SK-N-SH (cell line): ENCODE measurements around the gene CENPVL2.
"Not testable (repeated sequence)": the region's sequence is repeated elsewhere in the genome, so short reads cannot be mapped to it uniquely, and the experiment has no call there.

Experiments used
- CHD2 ChIP-seq: fragments of 150-350 bp; IDR thresholded peaks from 2 replicates; pipeline ENCODE4 v1.6.1; 2018; ENCODE audit warnings: low read length; ENCODE audit not compliant: partially characterized antibody
- ELF1 ChIP-seq: IDR thresholded peaks from 2 replicates; pipeline ENCODE4 v1.4.0; 2012
- EP300 ChIP-seq, 2 experiments: IDR thresholded peaks; 2 replicates each; pipeline versions ENCODE4 v1.4.0 to v1.6.1; 2012; ENCODE audit warnings: borderline replicate concordance in 1 of 2, low read depth in 1 of 2, low read length in 1 of 2
- FOXJ3 ChIP-seq: sonication (generic); formaldehyde crosslinking; IDR thresholded peaks from 2 replicates; pipeline ENCODE4 v1.5.1; 2020; ENCODE audit warnings: mild to moderate bottlenecking, missing genetic modification reagents
- GATA2 ChIP-seq: sonication (generic); formaldehyde crosslinking; IDR thresholded peaks from 2 replicates; pipeline ENCODE4 v1.5.0; 2020; ENCODE audit warnings: mild to moderate bottlenecking, missing genetic modification reagents
- NRF1 ChIP-seq: IDR thresholded peaks from 2 replicates; pipeline ENCODE4 v1.6.1; 2012; ENCODE audit warnings: low read depth, mild to moderate bottlenecking, low read length
- POLR2AphosphoS5 ChIP-seq: IDR thresholded peaks from 2 replicates; pipeline ENCODE4 v1.6.1; 2012; ENCODE audit warnings: low read depth, low read length
- TAF1 ChIP-seq: IDR thresholded peaks from 2 replicates; pipeline ENCODE4 v1.6.1; 2012; ENCODE audit warnings: low read depth, mild to moderate bottlenecking, low read length, moderate library complexity, borderline replicate concordance
- TCF12 ChIP-seq: IDR thresholded peaks from 2 replicates; pipeline ENCODE4 v1.4.0; 2012
- USF1 ChIP-seq: IDR thresholded peaks from 2 replicates; pipeline ENCODE4 v1.4.0; 2012; ENCODE audit warnings: low read depth, borderline replicate concordance
- USF2 ChIP-seq: fragments of 150-350 bp; IDR thresholded peaks from 2 replicates; pipeline ENCODE4 v1.6.1; 2017; ENCODE audit warnings: antibody characterized with exemption, low read length, low read depth, borderline replicate concordance
- ZBTB33 ChIP-seq: IDR thresholded peaks from 2 replicates; pipeline ENCODE4 v1.4.0; 2012; ENCODE audit warnings: low read depth, borderline replicate concordance
- TF ChIP-seq, protein P1 (sequence below): IDR thresholded peaks from 2 replicates; pipeline ENCODE4 v1.6.1; 2012; ENCODE audit warnings: mild to moderate bottlenecking, low read depth, low read length, moderate library complexity
- TF ChIP-seq, protein P2 (sequence below): fragments of 200-600 bp; sonication (generic); IDR thresholded peaks from 2 replicates; pipeline ENCODE4 v1.6.1; 2017; ENCODE audit warnings: antibody characterized with exemption, mild to moderate bottlenecking, moderate library complexity

- not testable (repeated sequence) for TF ChIP-seq FOXJ3 (CRISPR knock-in tag); CHD2; ZBTB33; POLR2AphosphoS5; EP300 (IDR thresholded peaks at IDR 0.05; ENCODE audit: borderline replicate concordance in 1 of 2, low read depth in 1 of 2, low read length in 1 of 2); TCF12; ELF1; TAF1; USF2; GATA2; NRF1; USF1
- TF ChIP-seq, protein P1, sequence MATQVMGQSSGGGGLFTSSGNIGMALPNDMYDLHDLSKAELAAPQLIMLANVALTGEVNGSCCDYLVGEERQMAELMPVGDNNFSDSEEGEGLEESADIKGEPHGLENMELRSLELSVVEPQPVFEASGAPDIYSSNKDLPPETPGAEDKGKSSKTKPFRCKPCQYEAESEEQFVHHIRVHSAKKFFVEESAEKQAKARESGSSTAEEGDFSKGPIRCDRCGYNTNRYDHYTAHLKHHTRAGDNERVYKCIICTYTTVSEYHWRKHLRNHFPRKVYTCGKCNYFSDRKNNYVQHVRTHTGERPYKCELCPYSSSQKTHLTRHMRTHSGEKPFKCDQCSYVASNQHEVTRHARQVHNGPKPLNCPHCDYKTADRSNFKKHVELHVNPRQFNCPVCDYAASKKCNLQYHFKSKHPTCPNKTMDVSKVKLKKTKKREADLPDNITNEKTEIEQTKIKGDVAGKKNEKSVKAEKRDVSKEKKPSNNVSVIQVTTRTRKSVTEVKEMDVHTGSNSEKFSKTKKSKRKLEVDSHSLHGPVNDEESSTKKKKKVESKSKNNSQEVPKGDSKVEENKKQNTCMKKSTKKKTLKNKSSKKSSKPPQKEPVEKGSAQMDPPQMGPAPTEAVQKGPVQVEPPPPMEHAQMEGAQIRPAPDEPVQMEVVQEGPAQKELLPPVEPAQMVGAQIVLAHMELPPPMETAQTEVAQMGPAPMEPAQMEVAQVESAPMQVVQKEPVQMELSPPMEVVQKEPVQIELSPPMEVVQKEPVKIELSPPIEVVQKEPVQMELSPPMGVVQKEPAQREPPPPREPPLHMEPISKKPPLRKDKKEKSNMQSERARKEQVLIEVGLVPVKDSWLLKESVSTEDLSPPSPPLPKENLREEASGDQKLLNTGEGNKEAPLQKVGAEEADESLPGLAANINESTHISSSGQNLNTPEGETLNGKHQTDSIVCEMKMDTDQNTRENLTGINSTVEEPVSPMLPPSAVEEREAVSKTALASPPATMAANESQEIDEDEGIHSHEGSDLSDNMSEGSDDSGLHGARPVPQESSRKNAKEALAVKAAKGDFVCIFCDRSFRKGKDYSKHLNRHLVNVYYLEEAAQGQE: not testable (repeated sequence)
- TF ChIP-seq, protein P2, sequence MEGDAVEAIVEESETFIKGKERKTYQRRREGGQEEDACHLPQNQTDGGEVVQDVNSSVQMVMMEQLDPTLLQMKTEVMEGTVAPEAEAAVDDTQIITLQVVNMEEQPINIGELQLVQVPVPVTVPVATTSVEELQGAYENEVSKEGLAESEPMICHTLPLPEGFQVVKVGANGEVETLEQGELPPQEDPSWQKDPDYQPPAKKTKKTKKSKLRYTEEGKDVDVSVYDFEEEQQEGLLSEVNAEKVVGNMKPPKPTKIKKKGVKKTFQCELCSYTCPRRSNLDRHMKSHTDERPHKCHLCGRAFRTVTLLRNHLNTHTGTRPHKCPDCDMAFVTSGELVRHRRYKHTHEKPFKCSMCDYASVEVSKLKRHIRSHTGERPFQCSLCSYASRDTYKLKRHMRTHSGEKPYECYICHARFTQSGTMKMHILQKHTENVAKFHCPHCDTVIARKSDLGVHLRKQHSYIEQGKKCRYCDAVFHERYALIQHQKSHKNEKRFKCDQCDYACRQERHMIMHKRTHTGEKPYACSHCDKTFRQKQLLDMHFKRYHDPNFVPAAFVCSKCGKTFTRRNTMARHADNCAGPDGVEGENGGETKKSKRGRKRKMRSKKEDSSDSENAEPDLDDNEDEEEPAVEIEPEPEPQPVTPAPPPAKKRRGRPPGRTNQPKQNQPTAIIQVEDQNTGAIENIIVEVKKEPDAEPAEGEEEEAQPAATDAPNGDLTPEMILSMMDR: not testable (repeated sequence)
These were observed 30.5 kb upstream of the CENPVL2 start for GRCh38 chrX:51712943-51713647.
